GM12801 (cell line): Measurements from ENCODE around the gene EDC3.

Source experiments
- TF ChIP-seq, protein P1 (sequence below): IDR thresholded peaks from one replicate; pipeline ENCODE4 v1.5.1; 2011; ENCODE audit warnings: control low read depth; ENCODE audit not compliant: insufficient read length; ENCODE audit errors: extremely low read depth

Gene EDC3

DNA sequence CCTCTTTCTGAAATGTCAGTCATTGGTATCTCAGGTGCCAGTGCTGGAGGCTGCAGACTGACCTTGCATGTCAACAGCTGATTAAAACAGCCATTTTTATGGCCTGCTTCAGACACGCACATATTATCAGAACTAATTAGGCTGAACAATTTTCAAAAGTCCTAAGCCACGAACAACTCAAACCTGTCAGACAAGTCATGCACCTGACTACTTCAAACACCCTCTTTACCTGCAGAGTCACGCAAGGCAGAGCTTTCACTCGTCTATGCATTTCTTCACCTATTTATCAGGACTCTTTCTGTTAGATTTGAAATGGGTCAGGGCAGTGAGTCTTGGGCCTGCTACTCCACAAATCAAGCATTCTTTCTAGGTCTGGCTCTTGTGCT is 53.5 kb downstream of the EDC3 start:
- TF ChIP-seq, protein P1, sequence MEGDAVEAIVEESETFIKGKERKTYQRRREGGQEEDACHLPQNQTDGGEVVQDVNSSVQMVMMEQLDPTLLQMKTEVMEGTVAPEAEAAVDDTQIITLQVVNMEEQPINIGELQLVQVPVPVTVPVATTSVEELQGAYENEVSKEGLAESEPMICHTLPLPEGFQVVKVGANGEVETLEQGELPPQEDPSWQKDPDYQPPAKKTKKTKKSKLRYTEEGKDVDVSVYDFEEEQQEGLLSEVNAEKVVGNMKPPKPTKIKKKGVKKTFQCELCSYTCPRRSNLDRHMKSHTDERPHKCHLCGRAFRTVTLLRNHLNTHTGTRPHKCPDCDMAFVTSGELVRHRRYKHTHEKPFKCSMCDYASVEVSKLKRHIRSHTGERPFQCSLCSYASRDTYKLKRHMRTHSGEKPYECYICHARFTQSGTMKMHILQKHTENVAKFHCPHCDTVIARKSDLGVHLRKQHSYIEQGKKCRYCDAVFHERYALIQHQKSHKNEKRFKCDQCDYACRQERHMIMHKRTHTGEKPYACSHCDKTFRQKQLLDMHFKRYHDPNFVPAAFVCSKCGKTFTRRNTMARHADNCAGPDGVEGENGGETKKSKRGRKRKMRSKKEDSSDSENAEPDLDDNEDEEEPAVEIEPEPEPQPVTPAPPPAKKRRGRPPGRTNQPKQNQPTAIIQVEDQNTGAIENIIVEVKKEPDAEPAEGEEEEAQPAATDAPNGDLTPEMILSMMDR = no peak

DNA sequence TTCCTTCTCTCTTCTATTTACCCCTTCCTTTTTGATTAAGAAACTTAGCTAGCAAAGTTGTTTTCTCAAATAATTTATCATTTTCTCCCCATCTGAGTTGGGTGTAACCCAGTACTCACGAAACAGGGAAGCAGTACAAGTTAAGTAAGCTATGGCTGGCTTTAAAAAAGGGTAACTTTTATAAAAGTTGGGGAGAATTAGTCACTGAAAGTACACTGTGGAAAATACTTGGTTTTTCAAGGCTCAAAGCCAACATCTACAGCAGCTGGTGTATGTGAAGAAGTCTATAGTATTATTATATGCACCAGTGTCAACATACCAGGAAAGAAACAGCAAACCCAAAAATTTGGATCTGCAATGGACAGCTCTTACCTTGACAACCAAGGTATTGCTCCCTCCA is 54.7 kb downstream of the EDC3 start:
- TF ChIP-seq, protein P1 = no peak

DNA sequence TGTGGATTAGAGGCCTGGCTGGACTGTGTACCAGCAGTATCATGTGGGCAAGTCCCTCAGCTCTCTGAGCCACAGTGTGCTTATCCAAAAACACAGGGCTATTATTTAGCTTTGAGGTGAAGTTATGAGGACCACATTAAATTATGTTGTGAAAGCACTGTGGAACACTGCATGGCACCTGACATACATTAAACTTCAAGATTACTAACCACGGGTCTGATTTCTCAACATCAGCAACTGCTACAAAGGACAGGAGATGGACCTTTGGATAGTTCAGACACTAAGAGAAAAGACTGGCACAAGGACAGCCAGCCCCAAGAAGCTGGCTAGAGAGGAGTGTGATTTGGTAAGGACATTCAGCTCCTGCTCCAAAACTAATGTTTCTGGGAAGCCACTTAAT is 58.8 kb downstream of the EDC3 start:
- TF ChIP-seq, protein P1 = no peak

DNA sequence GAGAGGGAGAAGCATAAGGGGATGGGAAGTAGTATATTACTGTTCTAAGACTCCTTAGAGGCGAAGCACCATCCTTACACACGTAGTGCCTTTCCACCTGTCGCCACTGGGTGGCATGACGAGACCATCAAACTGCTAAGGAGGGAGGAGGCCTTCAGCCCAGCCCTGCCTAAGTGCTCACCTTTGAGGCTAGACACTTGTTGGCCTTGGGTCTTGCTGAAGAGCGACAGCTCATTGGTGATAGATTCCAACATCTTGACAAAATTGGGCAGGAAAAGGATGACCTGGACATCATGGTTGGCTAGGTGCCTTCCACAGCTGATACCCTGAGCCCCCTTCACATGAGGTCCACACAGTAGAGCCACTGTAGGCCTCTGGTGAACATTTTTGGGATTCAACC is 60.6 kb downstream of the EDC3 start:
- TF ChIP-seq, protein P1 = no peak

DNA sequence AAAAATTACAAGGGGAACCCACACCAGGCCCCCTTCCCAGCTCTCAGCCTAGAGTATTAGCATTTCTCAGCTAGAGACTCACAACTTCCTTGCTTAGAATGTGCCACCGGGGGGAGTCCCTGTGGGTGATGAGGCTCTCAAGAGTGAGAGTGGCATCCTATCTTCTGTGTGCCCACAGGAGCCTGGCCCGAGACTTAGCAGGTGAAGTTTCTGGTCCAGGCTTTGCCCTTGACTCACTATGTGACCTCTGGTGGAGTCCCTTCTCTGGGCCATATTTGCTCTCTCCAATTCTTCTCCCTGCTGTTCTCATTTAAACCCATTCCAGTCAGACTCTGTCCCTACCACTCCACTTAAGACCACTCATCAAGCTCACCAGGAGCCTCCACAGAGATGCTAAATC is 62.0 kb downstream of the EDC3 start:
- TF ChIP-seq, protein P1 = no peak

DNA sequence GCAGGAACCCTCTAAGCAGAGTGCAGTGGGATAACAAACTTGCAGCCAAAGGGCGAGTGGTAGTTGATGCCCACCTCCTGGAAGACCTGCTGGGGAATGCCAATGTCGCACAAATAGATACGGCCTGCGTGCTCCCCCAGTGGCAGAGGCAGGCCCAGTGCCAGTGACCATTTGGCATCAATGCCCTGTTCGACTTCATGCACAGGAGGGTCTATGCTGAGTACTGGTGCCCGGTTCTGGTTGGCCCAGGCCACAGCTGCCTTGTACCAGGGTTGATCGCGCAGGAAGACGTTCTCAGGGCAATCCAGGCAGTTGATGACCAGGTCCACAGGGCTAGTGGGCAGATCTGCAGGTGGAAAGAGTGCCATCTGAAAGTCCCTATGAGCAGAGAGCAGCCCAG is 63.2 kb downstream of the EDC3 start:
- TF ChIP-seq, protein P1 = no peak

DNA sequence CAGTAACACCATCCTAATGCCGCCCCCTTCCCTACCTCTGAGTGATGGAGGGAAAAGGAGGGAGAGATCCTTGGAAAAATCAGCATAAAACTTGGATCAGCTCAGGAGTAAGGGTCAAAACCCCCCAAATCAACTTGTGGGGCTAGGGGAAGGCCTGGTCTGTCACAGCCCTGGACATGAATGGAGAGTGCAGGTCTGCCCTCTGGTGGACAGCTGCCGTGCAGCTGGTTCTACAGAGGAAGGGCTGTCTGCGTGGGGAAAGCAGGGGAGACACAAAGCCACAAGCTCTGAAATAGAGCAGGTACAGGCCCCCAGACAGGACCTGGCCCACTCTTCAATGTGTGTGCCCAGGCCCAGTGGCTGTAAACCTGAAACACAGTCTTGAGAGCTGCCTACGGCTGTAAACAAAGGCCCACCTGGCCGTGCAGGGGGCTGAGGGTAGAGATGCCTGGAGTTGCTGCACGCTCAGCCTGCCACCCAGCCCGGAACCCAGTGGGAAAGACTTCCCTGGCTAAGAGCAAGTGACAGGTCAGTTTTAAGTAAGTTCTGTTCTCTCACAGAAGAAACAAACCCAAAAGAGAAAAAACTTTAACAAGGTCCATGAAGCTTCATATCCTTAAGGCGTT is 63.8 kb downstream of the EDC3 start:
- TF ChIP-seq, protein P1 = no peak
